Right atrium auricular region (tissue), 2 donors: ENCODE data around the gene RASD1. TPM values are rescaled to one million over a fixed set of nuclear protein-coding genes. Genes with fewer than 3 reads are reported as not detected.

Source experiments
- DNase-seq: peaks from one replicate; pipeline ENCODE4 v3.0.0-alpha.2; 2019; ENCODE audit warnings: low spot score
- H3K27ac ChIP-seq, 2 donors: fragments of 200-600 bp; sonication (generic); 1 replicate in 1 of 2; 2 replicates in 1 of 2; pipeline ENCODE4 v1.5.1; 2016 to 2019
- H3K27me3 ChIP-seq, 2 donors: fragments of 200-600 bp; sonication (generic); one replicate each; pipeline versions ENCODE4 v1.5.1 to v1.6.0; 2017 to 2019
- H3K36me3 ChIP-seq: fragments of 200-600 bp; sonication (generic); one replicate; pipeline ENCODE4 v1.5.1; 2016
- H3K4me1 ChIP-seq, 2 donors: fragments of 200-600 bp; sonication (generic); one replicate each; pipeline versions ENCODE4 v1.5.1 to v1.6.0; 2017 to 2019
- H3K4me3 ChIP-seq, 2 donors: fragments of 200-600 bp; sonication (generic); 1 replicate in 1 of 2; 2 replicates in 1 of 2; pipeline ENCODE4 v1.5.1; 2017 to 2019; ENCODE audit warnings: mild to moderate bottlenecking in 1 of 2, moderate library complexity in 1 of 2
- H3K9me3 ChIP-seq, 2 donors: fragments of 200-600 bp; sonication (generic); one replicate each; pipeline ENCODE4 v1.5.1; 2019
- total RNA-seq, 2 donors: library from RNA; depleted of rRNA; stranded (reverse); fragments of >200 nt; gene quantifications; one replicate each; pipeline ENCODE4 v1.1.0, GENCODE V29; 2016
- TF ChIP-seq, protein P1 (sequence below), 2 donors: fragments of 200-600 bp; sonication (generic); IDR thresholded peaks; one replicate each; pipeline ENCODE4 v1.5.1; 2019; ENCODE audit warnings: antibody characterized with exemption in 2 of 2

RASD1 gene
- total RNA-seq, 2 donors from 2014 or later, result 37.9 to 131 TPM

DNA sequence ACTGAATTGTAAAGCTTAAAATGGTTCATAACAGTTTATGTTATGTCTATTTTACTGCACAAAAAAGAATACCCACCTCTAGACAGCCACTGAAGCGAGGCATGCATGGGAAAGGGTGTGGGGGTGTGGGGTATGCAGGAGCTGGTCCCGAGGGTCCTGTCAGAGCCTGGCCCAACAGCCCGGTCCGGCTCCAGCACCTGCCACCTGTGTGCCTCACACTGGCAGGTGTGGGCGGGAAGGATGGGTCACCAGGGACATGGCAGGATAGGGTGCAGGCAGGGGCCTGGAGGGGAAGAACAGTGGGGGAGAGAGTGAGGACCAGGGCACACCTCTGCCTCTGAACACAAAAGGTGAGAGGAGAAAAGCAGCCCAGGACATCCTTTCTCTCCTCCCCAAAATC lies 22.8 kb upstream of the RASD1 start:
- no peaks in the 10 kb centered on the region for H3K27me3 ChIP-seq
- TF ChIP-seq, protein P1, sequence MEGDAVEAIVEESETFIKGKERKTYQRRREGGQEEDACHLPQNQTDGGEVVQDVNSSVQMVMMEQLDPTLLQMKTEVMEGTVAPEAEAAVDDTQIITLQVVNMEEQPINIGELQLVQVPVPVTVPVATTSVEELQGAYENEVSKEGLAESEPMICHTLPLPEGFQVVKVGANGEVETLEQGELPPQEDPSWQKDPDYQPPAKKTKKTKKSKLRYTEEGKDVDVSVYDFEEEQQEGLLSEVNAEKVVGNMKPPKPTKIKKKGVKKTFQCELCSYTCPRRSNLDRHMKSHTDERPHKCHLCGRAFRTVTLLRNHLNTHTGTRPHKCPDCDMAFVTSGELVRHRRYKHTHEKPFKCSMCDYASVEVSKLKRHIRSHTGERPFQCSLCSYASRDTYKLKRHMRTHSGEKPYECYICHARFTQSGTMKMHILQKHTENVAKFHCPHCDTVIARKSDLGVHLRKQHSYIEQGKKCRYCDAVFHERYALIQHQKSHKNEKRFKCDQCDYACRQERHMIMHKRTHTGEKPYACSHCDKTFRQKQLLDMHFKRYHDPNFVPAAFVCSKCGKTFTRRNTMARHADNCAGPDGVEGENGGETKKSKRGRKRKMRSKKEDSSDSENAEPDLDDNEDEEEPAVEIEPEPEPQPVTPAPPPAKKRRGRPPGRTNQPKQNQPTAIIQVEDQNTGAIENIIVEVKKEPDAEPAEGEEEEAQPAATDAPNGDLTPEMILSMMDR (IDR thresholded peaks at IDR 0.05), result no peak
- H3K27ac ChIP-seq, result no peak overlapping the region
- H3K4me3 ChIP-seq, result no peak overlapping the region
- no peaks in the 10 kb centered on the region for H3K4me1 ChIP-seq
- no peak for DNase-seq
- H3K9me3 ChIP-seq, result no peaks in the 10 kb centered on the region
- H3K36me3 ChIP-seq, result no peaks in the 10 kb centered on the region

DNA sequence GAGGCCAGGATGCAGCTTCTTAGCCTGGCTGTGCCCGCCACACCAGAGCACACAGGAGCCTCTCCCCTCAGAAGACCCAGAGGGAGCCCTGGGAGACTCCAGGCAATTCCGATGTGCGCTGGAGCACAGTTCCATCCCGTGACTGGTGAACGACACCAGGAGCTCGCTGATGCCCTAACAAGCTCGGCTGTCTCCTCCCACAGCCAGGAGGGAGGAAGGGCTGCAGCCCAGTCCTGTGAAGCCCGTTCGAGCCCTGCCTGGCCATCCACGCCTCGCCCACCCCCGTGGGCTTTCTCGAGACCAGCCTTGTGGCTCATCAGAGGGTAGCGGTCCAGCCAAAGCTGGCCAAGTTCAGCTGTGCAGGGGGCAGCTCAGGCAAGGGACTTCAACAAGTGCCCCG lies 21.8 kb upstream of the RASD1 start:
- no peaks in the 10 kb centered on the region for H3K27me3 ChIP-seq
- H3K4me3 ChIP-seq, result no peak overlapping the region
- H3K9me3 ChIP-seq, result no peaks in the 10 kb centered on the region
- TF ChIP-seq, protein P1 (IDR thresholded peaks at IDR 0.05), result no peak
- DNase-seq, result no peak
- H3K4me1 ChIP-seq, result no peaks in the 10 kb centered on the region
- H3K36me3 ChIP-seq, result no peaks in the 10 kb centered on the region
- H3K27ac ChIP-seq, result no peak overlapping the region

DNA sequence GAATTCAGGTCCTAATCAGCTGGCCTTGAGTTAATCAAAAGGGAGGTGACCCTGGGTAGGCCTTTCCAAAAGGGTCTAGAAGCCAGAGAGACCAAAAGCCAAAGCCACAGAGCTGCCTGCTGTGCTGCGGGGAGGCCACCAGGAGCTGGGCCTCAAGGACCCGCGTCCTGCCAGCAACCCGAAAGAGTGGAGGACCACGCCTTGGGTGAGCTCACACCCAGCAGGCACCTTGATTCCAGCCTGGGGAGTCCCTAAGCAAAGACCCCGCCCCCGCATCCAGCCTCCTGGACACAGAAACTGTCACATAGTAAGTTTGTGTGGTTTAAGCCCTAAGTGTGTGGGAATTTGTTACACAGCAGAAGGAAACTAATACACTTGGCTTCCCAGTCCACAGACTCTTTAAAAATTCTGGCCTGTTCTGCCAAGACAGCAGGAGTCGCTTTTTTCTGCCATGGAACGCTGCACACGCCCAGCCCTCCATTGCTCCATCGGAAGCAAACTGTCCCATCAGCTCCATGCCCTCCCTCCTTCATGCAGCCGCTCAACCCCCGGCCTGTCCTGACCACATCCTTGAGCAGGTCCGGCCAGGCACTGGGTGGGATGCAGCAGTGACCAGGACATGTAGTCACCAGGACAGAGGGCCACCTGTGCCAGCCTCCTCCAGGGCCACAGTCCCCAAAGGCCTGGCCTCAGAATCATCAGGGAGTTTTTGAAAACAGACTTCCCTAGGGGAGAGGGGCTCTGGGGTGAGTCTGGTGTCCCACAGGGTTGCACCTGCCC lies 20.9 kb upstream of the RASD1 start:
- no peaks in the 10 kb centered on the region for H3K9me3 ChIP-seq
- H3K27ac ChIP-seq, result no peak overlapping the region
- no peaks in the 10 kb centered on the region for H3K4me1 ChIP-seq
- TF ChIP-seq, protein P1 (IDR thresholded peaks at IDR 0.05), result no peak
- no peak for DNase-seq
- no peaks in the 10 kb centered on the region for H3K27me3 ChIP-seq
- H3K36me3 ChIP-seq, result no peaks in the 10 kb centered on the region
- H3K4me3 ChIP-seq, result no peak overlapping the region

DNA sequence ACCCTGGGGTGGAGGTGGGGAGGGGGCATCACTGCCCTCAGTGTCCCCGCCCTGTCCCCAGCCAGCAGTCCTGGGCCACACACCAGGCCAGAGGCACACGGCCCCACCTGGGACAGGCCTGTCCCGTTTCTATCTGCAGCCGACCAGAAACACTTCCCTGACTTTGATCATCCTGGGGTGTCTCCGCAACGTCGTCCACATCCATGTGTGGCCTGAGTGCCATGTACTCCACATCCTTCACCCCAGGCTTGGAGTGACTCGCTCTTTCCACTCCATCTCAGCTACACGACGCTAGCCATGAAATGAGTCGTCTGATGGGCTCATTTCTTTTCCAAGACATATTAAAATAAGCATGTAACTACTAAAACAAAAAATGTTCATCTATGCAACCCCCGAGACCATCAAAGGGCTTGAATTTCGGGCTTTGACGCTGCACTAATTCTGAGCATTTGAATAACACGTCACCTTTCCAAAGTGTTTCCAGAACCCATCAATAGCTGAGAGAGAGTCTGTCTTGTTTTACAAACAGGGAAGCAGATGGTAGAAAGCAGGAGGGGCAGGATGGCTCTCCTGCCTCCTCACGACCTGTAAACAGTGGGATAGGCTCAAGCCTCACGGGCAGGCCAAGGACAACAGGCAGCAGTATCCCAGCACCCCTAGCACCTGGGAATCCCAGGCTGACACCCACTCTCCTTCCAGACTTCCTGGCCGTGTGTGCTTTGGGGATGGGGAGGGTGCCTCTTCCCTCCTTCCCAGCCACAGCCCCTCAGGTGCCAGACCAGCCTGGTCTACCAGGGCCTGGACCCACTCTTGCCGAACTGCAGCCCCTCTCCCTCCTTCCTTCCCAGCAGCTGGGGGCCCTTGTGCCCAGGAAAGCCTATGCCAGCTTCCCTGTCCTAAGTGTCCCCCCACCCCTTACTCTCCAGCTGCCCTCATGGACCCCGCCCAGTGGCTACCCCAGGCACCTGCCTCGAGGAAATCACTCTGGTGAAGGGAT lies 20.0 kb upstream of the RASD1 start:
- TF ChIP-seq, protein P1 (IDR thresholded peaks at IDR 0.05), result no peak
- DNase-seq, result no peak
- H3K36me3 ChIP-seq, result no peaks in the 10 kb centered on the region

DNA sequence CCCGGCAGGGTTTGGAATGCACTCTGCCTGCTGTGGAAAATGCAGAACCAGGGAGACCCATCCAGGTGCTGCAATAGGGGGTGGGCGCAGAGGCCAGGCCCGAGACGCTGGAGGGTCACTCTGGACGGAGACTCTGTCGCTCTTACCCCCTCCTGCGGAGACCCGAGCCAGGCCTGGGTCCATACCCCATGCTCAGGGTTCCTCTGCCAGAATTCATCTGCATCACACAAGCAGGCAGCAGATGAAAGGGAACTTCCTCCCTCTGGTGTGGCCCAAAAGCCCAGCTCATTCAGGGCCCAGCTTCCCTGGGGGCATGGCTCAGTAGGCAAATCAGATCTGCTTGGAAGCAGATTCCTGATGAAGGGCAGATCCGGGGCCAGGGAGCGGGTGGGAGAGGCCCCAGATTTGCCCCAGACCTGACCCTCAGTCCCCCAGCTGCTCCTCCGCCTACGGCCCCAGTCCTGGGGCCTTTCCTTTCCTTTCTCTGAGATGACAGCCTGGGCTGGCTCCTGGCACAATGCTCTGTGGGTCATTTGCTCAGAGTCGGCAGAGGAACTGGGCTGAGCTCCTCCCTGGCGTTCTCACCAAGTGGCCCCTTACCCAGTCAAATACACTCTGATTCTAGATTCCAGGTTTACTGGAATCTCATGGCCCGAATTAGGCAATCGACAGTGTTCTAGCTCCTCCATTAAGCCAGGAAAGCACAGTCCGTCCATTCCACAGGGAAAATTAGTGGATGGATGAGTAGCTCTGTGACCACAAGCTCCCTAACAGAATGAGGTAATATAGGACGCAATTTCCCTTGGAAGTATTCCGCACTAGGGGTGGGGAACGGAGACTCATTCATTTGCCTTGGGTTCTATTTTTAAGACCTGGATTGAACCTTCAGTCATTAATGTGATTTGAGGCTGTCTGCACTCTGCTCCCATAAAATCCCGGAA lies 19.1 kb upstream of the RASD1 start:
- no peaks in the 10 kb centered on the region for H3K9me3 ChIP-seq
- DNase-seq, result no peak
- TF ChIP-seq, protein P1 (IDR thresholded peaks at IDR 0.05), result no peak
- no peak overlapping the region for H3K27ac ChIP-seq
- H3K36me3 ChIP-seq, result no peaks in the 10 kb centered on the region
- no peaks in the 10 kb centered on the region for H3K27me3 ChIP-seq
- no peaks in the 10 kb centered on the region for H3K4me1 ChIP-seq
- no peak overlapping the region for H3K4me3 ChIP-seq

More for the DNA sequence above, 20.0 kb upstream of the RASD1 start:
- Histone ChIP-seq H3K27me3 (no peaks in the 10 kb centered on the region), H3K27ac (no peak overlapping the region), H3K4me3 (no peak overlapping the region), H3K9me3 (no peaks in the 10 kb centered on the region), H3K4me1 (no peaks in the 10 kb centered on the region)
